AG04449 (cell line): ENCODE data around the gene PALLD.

Experiments used
- CTCF ChIA-PET: fragments of 350-600 bp; formaldehyde crosslinking; extraction: SDS; loops from one replicate; lab custom pipeline; 2021; ENCODE audit warnings: antibody characterized with exemption; lab: Yijun Ruan, JAX
- POLR2A ChIA-PET: fragments of 400-600, 350-600 bp; formaldehyde crosslinking; extraction: SDS; loops from one replicate; lab custom pipeline; 2020; ENCODE audit warnings: antibody characterized with exemption, inconsistent platforms; lab: Yijun Ruan, JAX
- DNase-seq: peaks from one replicate; pipeline ENCODE4 v3.0.0-alpha.2; 2010; ENCODE audit warnings: low read depth, low spot score
- H3K4me3 ChIP-seq: 2 replicates; pipeline ENCODE4 v1.5.1; 2011; ENCODE audit warnings: low read depth, mild to moderate bottlenecking, control low read depth, low read length
- TF ChIP-seq, protein P1 (sequence below): IDR thresholded peaks from one replicate; pipeline ENCODE4 v1.5.1; 2011; ENCODE audit warnings: mild to moderate bottlenecking, moderate library complexity, low read length, control low read depth, inconsistent platforms; ENCODE audit not compliant: insufficient read depth; ENCODE audit errors: missing control alignments

The PALLD gene

DNA sequence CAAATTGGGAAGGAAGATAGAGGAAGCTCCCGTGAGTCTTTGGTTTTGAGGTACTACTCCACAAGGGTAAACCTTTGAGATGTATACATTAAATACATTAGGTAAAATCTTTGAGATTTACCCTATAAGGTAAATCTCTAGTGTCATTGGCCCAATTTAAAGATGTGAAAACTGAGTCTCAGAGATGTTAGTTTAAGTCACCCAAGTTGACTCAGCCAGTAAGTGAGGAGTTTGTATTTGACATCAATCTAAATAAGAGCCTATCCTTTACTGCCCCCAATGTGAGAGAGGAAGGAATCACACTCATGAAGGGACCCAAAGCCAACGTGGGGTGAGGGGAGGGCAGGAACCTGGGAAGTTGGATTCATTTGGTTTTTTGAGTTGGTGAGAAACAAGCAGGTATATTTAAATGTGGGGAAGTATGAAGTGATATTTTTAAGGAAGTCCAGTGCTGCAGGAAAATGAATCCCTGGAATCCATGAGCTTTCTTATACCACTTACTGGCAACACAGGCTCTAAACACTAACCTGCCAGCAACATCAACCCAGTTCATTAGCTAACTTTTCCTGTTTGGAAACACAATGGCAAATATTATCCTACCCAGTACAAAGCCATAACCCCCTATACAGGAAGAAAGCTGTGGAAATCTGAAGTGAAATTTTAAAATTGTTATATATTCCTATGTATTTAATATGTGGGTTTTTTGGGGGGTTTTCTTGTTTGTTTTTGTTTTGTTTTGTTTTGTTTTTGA lies 55.3 kb downstream of the PALLD start:
- CTCF ChIA-PET, result interaction anchor here (0.9 to 1.7 kb wide), 4 partner anchors 9 to 369 kb away, joined by 3 to 4 read pairs (median 3); no protein-coding TSS in a partner anchor
- TF ChIP-seq, protein P1, sequence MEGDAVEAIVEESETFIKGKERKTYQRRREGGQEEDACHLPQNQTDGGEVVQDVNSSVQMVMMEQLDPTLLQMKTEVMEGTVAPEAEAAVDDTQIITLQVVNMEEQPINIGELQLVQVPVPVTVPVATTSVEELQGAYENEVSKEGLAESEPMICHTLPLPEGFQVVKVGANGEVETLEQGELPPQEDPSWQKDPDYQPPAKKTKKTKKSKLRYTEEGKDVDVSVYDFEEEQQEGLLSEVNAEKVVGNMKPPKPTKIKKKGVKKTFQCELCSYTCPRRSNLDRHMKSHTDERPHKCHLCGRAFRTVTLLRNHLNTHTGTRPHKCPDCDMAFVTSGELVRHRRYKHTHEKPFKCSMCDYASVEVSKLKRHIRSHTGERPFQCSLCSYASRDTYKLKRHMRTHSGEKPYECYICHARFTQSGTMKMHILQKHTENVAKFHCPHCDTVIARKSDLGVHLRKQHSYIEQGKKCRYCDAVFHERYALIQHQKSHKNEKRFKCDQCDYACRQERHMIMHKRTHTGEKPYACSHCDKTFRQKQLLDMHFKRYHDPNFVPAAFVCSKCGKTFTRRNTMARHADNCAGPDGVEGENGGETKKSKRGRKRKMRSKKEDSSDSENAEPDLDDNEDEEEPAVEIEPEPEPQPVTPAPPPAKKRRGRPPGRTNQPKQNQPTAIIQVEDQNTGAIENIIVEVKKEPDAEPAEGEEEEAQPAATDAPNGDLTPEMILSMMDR, result no peak
- DNase-seq, result no peak
- POLR2A ChIA-PET, result interaction anchor here (0.7 kb wide), 1 partner anchor 304 kb away, joined by 3 read pairs; no protein-coding TSS in a partner anchor
- no peak overlapping the region for H3K4me3 ChIP-seq

DNA sequence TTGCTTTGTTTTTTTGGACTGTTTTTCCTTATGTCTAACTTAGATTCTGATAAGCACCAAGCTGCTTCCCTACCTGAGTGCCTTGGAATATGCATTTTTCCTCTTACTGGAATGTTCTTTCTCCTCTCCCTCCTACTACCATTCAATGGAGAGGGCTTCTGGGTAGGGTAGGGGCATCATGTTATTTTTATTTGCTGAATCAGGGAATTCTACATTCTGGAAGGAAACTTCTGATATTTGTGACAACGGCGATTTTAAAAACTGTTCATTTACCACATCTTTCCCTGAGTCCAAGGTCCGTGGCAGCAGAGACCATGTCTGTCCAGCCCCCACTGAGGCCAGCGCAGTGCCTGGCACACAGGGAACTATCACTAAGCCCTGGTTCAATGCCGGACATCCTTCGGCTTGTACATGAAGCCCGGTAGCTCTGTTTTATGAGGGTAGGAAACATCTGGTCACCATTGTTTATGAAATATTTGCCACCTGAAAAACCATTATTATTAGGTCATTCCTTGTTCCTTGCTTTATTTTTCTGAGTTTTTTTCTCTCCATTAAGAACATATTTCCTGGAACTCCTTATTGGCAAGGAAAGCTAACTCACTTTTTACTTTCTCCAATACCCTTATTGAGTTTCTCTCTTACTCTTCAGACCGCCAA lies 57.0 kb downstream of the PALLD start:
- no peak overlapping the region for H3K4me3 ChIP-seq
- ChIA-PET POLR2A (no interaction called here), CTCF (interaction anchor here (1.1 kb wide), 1 partner anchor 17 kb away, joined by 3 read pairs; no protein-coding TSS in a partner anchor)
- DNase-seq, result no peak
- TF ChIP-seq, protein P1, result no peak

DNA sequence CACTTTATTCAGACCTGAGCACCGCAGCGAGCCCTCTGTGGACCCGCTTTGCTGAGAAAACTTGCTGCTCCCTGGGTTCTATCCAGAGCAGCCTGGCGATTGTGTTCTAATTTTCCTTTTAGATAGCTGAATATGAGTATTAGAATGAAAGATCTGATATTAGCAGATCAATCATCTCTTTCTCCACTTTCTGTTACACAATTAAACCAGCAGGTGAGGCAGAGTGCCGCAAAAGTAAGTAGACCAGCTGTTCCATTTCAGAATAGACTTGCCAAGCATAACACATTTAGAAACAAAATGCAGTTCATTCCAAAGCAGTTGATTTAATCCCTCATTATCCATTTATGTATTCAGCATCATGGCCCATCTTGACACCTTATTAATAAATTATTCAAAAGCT lies 58.6 kb downstream of the PALLD start:
- POLR2A ChIA-PET, result no interaction called here
- TF ChIP-seq, protein P1, result no peak
- CTCF ChIA-PET, result no interaction called here
- no peak for DNase-seq
- no peak overlapping the region for H3K4me3 ChIP-seq

DNA sequence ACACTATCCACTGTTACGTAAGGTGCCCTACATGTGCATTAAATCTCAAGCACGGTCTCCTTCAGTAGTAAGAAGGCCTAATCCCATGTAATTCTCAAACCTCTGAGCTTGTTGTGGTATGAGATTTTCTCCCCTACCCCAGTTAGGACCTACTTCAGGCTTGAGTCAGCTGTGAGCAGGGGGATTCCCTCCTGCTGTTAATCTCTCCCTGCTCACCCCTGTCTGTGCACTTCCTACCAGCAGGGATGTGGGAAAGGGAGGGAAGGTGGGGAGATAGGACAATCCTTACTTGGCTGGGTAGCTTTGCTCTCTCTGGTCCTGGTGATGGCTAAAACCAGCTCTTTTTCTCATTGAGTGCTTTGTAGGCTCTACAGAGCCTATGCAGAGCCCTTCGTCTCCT lies 60.8 kb downstream of the PALLD start:
- POLR2A ChIA-PET, result no interaction called here
- no peak for DNase-seq
- TF ChIP-seq, protein P1, result no peak
- no peak overlapping the region for H3K4me3 ChIP-seq
- CTCF ChIA-PET, result no interaction called here

DNA sequence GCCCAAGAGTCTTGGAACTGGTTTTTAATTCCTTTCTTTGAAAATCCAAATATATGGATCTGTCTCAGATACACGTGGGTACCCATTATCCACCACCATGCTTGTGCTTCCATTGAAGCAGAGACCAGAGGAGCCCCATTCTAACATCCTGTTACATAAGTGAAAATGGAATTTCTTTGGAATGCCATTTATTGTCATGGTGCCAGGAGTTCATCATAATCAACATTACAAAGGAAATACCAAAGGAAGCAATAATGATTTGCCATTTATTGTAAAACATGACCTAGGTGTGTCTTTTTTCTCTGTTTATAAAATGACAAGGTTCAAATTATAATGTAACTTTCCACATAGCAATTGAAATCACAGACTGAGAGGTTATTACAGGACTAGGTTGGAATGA lies 61.7 kb downstream of the PALLD start:
- CTCF ChIA-PET, result no interaction called here
- TF ChIP-seq, protein P1, result no peak
- no peak for DNase-seq

More for the DNA sequence above, 61.7 kb downstream of the PALLD start:
- POLR2A ChIA-PET, result no interaction called here
- H3K4me3 ChIP-seq, result no peak overlapping the region
